ENCODE results near the gene FAT3.

DNA sequence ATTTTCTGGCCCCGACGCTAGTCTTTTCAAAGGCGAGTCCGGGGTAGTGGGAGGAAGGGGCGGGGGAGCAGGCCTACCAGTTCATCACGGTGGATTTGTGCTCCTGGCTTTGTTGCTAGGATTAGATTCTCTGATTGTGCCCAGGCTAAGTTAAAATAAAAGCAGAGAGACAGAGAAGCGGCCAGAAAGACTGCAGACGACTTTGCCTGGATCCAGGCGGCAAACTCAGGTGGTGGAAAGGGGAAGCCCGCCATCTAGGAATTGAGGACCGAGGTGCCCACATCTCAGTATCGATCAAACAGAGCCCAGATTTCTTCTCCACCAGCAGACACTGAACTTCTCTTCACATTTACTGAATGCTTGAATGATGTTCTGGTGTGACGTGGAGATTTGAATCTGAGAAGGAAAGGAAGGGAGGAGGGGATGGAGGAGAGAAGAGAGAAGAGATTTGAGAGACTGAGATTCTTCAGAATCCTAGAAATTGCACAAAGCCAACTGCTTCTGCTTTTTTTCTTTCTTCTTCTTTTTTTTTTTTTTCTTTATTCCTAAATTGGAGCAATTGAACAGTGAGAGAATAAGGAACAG is 2.7 kb downstream of the FAT3 start:
- TF ChIP-seq, protein P1, sequence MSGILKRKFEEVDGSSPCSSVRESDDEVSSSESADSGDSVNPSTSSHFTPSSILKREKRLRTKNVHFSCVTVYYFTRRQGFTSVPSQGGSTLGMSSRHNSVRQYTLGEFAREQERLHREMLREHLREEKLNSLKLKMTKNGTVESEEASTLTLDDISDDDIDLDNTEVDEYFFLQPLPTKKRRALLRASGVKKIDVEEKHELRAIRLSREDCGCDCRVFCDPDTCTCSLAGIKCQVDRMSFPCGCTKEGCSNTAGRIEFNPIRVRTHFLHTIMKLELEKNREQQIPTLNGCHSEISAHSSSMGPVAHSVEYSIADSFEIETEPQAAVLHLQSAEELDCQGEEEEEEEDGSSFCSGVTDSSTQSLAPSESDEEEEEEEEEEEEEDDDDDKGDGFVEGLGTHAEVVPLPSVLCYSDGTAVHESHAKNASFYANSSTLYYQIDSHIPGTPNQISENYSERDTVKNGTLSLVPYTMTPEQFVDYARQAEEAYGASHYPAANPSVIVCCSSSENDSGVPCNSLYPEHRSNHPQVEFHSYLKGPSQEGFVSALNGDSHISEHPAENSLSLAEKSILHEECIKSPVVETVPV (CRISPR knock-in tag; IDR thresholded peaks at IDR 0.05): no peak
- TF ChIP-seq, protein P2, sequence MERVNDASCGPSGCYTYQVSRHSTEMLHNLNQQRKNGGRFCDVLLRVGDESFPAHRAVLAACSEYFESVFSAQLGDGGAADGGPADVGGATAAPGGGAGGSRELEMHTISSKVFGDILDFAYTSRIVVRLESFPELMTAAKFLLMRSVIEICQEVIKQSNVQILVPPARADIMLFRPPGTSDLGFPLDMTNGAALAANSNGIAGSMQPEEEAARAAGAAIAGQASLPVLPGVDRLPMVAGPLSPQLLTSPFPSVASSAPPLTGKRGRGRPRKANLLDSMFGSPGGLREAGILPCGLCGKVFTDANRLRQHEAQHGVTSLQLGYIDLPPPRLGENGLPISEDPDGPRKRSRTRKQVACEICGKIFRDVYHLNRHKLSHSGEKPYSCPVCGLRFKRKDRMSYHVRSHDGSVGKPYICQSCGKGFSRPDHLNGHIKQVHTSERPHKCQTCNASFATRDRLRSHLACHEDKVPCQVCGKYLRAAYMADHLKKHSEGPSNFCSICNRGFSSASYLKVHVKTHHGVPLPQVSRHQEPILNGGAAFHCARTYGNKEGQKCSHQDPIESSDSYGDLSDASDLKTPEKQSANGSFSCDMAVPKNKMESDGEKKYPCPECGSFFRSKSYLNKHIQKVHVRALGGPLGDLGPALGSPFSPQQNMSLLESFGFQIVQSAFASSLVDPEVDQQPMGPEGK (CRISPR knock-in tag; IDR thresholded peaks at IDR 0.05; ENCODE audit: borderline replicate concordance): no peak

Measured in SK-N-SH treated with all-trans-retinoic acid at 6 μM for 48 hours (cell line).